HEK293 (cell line): ENCODE data around the gene DLG2.

Source experiments
- CTCF ChIP-seq: fragments of 450-650 bp; formaldehyde crosslinking; IDR thresholded peaks from 2 replicates; pipeline ENCODE4 v1.5.1; 2016; ENCODE audit warnings: missing biosample characterization, missing genetic modification characterization
- GLI4 ChIP-seq: fragments of 450-650 bp; formaldehyde crosslinking; IDR thresholded peaks from 2 replicates; pipeline ENCODE4 v1.5.1; 2016; ENCODE audit warnings: missing biosample characterization, missing genetic modification characterization
- PATZ1 ChIP-seq: fragments of 450-650 bp; formaldehyde crosslinking; IDR thresholded peaks from 2 replicates; pipeline ENCODE4 v1.5.1; 2016; ENCODE audit warnings: missing biosample characterization, missing genetic modification characterization
- SCRT1 ChIP-seq: fragments of 450-650 bp; formaldehyde crosslinking; IDR thresholded peaks from 2 replicates; pipeline ENCODE4 v1.5.1; 2016; ENCODE audit warnings: missing biosample characterization, missing genetic modification characterization, borderline replicate concordance
- YY1 ChIP-seq: fragments of 450-650 bp; formaldehyde crosslinking; IDR thresholded peaks from 2 replicates; pipeline ENCODE4 v1.5.1; 2018; ENCODE audit warnings: missing biosample characterization, missing genetic modification characterization
- ZNF114 ChIP-seq: fragments of 450-650 bp; formaldehyde crosslinking; IDR thresholded peaks from 2 replicates; pipeline ENCODE4 v1.5.0; 2017; ENCODE audit warnings: missing biosample characterization, missing genetic modification characterization
- ZNF747 ChIP-seq: fragments of 450-650 bp; formaldehyde crosslinking; IDR thresholded peaks from 2 replicates; pipeline ENCODE4 v1.5.1; 2016; ENCODE audit warnings: missing biosample characterization, missing genetic modification characterization
- ZNF792 ChIP-seq: fragments of 450-650 bp; formaldehyde crosslinking; IDR thresholded peaks from 2 replicates; pipeline ENCODE4 v1.5.1; 2016; ENCODE audit warnings: missing biosample characterization, missing genetic modification characterization

GRCh38 chr11:85391141-85391540, 236.0 kb downstream of the DLG2 start:
- TF ChIP-seq ZNF114 (tag by site-specific recombination): no peak
- TF ChIP-seq CTCF (tag by site-specific recombination): no peak
- no peak for TF ChIP-seq PATZ1 (tag by site-specific recombination)
- TF ChIP-seq GLI4 (tag by site-specific recombination): no peak
- TF ChIP-seq ZNF747 (tag by site-specific recombination): no peak
- no peak for TF ChIP-seq SCRT1 (tag by site-specific recombination)
- no peak for TF ChIP-seq ZNF792 (tag by site-specific recombination)
- TF ChIP-seq YY1: no peak
